ENCODE results near the gene PI4KA. TPM values are rescaled to one million over a fixed set of nuclear protein-coding genes. Genes with fewer than 3 reads are reported as not detected.
A peak's percentile ranks its signal among the peaks of the same experiment; 100 is the strongest.

PI4KA gene
- total RNA-seq, 1 donor from 2014 or later = 20.4 TPM

DNA sequence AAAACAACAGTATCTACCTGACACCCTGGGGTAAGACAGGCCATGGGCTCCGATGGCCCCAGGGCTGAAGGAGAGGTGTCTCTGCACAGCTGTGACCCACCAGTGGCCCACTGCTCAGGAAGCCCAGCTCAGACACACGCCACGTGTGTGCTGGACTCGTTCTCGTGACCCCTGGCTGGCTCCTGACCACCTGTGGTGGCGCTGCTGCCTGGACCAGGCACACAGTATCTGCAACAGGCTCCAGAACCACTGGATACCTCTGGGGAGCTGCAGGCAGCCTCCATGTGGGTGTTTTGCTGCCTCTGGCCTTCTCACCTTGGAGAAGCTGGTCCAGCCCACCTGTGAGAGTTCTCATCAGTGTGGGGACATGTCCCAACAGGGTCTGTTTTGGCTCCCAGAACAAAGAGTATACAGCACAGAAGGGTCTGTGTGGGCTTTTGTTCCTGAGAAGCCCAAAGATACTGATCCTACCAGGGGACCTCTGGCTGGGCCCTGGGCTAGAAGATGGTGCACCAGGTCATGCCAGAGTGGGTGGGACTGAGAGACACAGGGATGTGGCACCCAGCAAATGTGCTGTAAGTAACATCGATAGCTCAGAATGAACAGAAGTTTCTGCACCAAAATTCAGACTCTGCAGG lies 106.4 kb downstream of the PI4KA start:
- Histone ChIP-seq H3K27me3 (ENCODE audit: control insufficient read depth in 3 of 3, insufficient read depth in 3 of 3, low read length in 3 of 3) (no peaks in the 10 kb centered on the region), H3K9me3 (ENCODE audit: control insufficient read depth in 3 of 3, low read length in 3 of 3) (no peaks in the 10 kb centered on the region), H3K36me3 (ENCODE audit: control insufficient read depth in 3 of 3, insufficient read depth in 3 of 3, low read length in 3 of 3) (peaks cover 28 to 41% (median 33%) of the 10 kb centered on the region in 3 donors), H3K9ac (ENCODE audit: low read depth in 1 of 3, low read length in 3 of 3) (no peak overlapping the region), H3K4me3 (ENCODE audit: low read length in 3 of 3) (no peak overlapping the region), H3K4me1 (ENCODE audit: control insufficient read depth in 3 of 3, insufficient read depth in 3 of 3, low read length in 3 of 3) (peaks cover 9 to 16% (median 10%) of the 10 kb centered on the region in 3 donors), H3K27ac (ENCODE audit: low read depth, low read length) (no peak overlapping the region)

DNA sequence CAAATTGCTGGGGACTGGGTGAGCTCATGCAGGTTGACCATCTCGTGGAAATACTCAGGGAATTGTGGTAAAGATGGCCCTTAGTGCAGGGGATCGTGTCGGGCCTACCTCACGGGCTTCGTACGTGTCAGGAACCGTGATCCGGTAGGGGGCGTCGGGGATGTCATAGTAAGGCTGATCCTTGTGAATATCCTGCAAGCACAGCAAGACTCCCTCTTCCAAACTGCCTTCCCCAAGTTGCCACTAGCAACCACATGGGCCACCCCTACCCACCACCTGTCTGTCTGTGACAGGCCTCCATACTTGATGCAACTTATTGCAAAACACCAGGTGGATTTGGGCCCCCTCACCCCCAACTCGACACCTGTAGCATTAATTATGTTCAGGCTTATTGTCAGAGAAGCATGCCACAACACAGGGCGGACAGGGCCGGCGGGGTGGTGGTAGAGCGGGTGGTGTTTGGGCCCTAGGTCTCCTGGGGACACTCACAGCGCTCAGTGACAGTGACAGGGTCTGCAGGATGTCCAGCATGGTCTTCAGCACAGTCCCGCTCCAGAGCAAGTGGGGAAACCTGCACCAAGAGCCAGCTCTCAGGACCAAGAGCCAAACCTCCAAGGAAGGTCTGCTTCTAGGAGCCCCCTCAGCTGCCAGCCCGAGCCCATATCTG lies 107.3 kb downstream of the PI4KA start:
- Histone ChIP-seq H3K27me3 (ENCODE audit: control insufficient read depth in 3 of 3, insufficient read depth in 3 of 3, low read length in 3 of 3) (no peaks in the 10 kb centered on the region), H3K9me3 (ENCODE audit: control insufficient read depth in 3 of 3, low read length in 3 of 3) (no peaks in the 10 kb centered on the region), H3K4me1 (ENCODE audit: control insufficient read depth in 3 of 3, insufficient read depth in 3 of 3, low read length in 3 of 3) (peaks cover 9 to 16% (median 10%) of the 10 kb centered on the region in 3 donors), H3K27ac (ENCODE audit: low read depth, low read length) (peak overlapping the region; percentile 39), H3K9ac (ENCODE audit: low read depth in 1 of 3, low read length in 3 of 3) (peak overlapping the region in 1 of 3 donors; percentile 60), H3K36me3 (ENCODE audit: control insufficient read depth in 3 of 3, insufficient read depth in 3 of 3, low read length in 3 of 3) (peaks cover 36 to 47% (median 40%) of the 10 kb centered on the region in 3 donors), H3K4me3 (ENCODE audit: low read length in 3 of 3) (no peak overlapping the region)

DNA sequence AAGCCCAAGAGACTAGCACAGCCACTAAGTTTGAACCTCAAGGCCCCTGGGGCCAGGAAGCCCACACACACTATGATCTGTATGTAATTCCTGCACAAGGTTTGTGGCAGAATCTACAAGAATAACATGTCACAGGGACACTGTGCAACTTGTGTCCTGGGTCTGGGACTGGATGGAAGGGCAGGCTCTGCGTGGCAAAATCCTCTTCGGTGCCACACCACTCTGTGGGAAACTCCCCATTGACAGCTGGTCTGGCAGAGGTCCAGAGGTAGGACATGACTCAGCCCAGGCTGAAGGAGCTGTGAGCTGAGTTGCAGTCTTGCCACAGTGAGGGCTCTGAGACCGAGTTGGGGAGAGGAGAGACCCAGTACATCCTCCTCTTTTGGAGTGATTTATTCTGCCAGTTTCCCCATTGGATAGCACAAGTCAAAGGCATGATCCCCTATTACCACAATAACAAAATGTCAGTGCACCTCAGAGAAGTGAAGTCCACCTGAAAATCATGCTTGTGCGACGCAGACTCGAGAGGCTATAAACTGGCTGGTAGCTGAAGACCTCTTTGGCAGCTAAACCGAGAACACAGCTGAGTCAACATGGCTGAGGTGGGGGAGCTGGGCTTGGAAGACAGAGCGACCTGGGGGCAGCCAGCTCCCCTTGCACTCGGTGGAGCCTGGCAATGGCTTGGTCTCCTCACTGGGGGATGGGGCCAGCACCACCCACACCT lies 108.0 kb downstream of the PI4KA start:
- peak overlapping the region in 1 of 3 donors; percentile 60 for H3K9ac ChIP-seq (ENCODE audit: low read depth in 1 of 3, low read length in 3 of 3)
- H3K4me3 ChIP-seq (ENCODE audit: low read length in 3 of 3) = no peak overlapping the region
- peak overlapping the region; percentile 39 for H3K27ac ChIP-seq (ENCODE audit: low read depth, low read length)
- no peaks in the 10 kb centered on the region for H3K27me3 ChIP-seq (ENCODE audit: control insufficient read depth in 3 of 3, insufficient read depth in 3 of 3, low read length in 3 of 3)
- peaks cover 9 to 16% (median 10%) of the 10 kb centered on the region in 3 donors for H3K4me1 ChIP-seq (ENCODE audit: control insufficient read depth in 3 of 3, insufficient read depth in 3 of 3, low read length in 3 of 3)
- no peaks in the 10 kb centered on the region for H3K9me3 ChIP-seq (ENCODE audit: control insufficient read depth in 3 of 3, low read length in 3 of 3)
- H3K36me3 ChIP-seq (ENCODE audit: control insufficient read depth in 3 of 3, insufficient read depth in 3 of 3, low read length in 3 of 3) = peaks cover 37 to 48% (median 40%) of the 10 kb centered on the region in 3 donors

DNA sequence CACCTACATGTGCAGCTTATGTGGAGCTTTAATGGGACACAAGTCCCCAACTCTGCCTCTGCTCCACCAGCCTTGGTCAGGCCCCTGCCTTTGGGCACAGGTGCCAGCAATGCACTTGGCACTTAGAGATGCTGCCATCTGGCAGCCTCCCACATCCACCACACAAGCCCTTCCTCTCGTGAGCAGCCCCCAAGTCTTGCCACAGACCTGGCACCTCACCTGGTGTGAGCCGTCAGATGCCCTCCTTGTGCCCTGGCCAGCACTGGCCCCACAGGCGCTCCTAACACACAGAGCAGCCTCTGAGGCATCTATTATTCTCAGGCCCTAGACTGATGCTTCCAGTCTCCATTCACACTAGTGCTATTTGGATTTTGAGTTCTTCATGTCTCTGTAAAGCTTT lies 109.2 kb downstream of the PI4KA start:
- Histone ChIP-seq H3K4me1 (ENCODE audit: control insufficient read depth in 3 of 3, insufficient read depth in 3 of 3, low read length in 3 of 3) (peaks cover 9 to 16% (median 10%) of the 10 kb centered on the region in 3 donors), H3K9ac (ENCODE audit: low read depth in 1 of 3, low read length in 3 of 3) (no peak overlapping the region), H3K27me3 (ENCODE audit: control insufficient read depth in 3 of 3, insufficient read depth in 3 of 3, low read length in 3 of 3) (no peaks in the 10 kb centered on the region), H3K9me3 (ENCODE audit: control insufficient read depth in 3 of 3, low read length in 3 of 3) (no peaks in the 10 kb centered on the region), H3K27ac (ENCODE audit: low read depth, low read length) (no peak overlapping the region), H3K4me3 (ENCODE audit: low read length in 3 of 3) (no peak overlapping the region), H3K36me3 (ENCODE audit: control insufficient read depth in 3 of 3, insufficient read depth in 3 of 3, low read length in 3 of 3) (peaks cover 42 to 49% (median 46%) of the 10 kb centered on the region in 3 donors)

DNA sequence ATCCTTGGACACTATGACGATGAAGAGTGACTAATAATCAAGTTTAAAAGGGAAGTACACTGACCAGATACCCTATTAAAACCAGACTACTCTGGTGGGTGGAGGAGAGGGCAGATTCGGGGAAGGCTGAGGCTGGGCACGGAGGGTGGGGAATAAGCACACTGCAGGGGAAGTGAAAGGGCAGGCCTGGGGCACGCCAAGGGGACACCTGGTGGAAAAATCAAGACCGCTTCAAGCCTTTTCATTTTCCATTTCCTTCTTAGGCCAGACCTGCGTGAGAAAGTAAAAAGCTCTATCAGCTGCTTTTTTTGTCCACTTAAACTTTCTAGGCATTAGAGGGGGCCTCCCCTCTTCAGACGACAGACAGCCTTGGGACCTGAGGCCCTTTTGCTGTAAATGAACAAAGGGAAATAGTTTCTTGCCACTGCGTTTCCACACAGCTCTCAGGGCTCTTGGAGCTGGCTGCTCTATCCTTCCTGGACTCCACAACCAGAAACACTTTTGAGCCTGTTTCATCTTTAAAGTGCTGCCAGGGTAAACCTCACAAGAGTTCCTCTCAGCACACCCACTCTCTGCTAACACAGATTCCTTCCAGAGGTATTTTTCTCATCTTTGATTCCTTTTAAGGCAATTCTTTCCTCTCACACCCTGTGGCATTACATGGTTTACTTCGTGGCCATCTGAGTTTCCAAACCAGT lies 109.7 kb downstream of the PI4KA start:
- Histone ChIP-seq H3K36me3 (ENCODE audit: control insufficient read depth in 3 of 3, insufficient read depth in 3 of 3, low read length in 3 of 3) (peaks cover 47 to 54% (median 51%) of the 10 kb centered on the region in 3 donors), H3K9ac (ENCODE audit: low read depth in 1 of 3, low read length in 3 of 3) (no peak overlapping the region), H3K27ac (ENCODE audit: low read depth, low read length) (no peak overlapping the region), H3K4me3 (ENCODE audit: low read length in 3 of 3) (no peak overlapping the region), H3K4me1 (ENCODE audit: control insufficient read depth in 3 of 3, insufficient read depth in 3 of 3, low read length in 3 of 3) (peaks cover 9 to 16% (median 10%) of the 10 kb centered on the region in 3 donors), H3K27me3 (ENCODE audit: control insufficient read depth in 3 of 3, insufficient read depth in 3 of 3, low read length in 3 of 3) (no peaks in the 10 kb centered on the region), H3K9me3 (ENCODE audit: control insufficient read depth in 3 of 3, low read length in 3 of 3) (no peaks in the 10 kb centered on the region)

DNA sequence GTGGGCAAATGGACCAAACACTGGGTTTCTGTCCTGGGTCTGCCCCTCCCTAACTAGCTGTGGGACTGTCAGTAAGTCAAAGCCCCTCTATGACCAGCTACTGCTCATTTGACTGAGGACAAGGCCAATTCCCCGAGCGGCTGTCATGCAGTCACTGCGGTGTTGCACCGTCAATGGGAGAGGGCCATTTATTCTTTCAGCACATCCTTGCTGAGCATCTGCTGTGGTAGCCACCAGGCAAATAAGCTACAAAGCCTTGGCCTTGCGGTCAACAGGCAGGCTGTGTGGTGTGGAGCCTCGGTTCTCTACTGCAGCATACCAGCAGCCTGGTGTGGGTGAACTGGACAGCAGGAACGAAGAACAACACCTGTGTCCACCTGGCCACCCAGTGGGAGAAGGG lies 110.5 kb downstream of the PI4KA start:
- Histone ChIP-seq H3K9me3 (ENCODE audit: control insufficient read depth in 3 of 3, low read length in 3 of 3) (no peaks in the 10 kb centered on the region), H3K27ac (ENCODE audit: low read depth, low read length) (no peak overlapping the region), H3K4me3 (ENCODE audit: low read length in 3 of 3) (no peak overlapping the region), H3K9ac (ENCODE audit: low read depth in 1 of 3, low read length in 3 of 3) (no peak overlapping the region), H3K36me3 (ENCODE audit: control insufficient read depth in 3 of 3, insufficient read depth in 3 of 3, low read length in 3 of 3) (peaks cover 48 to 54% (median 51%) of the 10 kb centered on the region in 3 donors), H3K27me3 (ENCODE audit: control insufficient read depth in 3 of 3, insufficient read depth in 3 of 3, low read length in 3 of 3) (no peaks in the 10 kb centered on the region), H3K4me1 (ENCODE audit: control insufficient read depth in 3 of 3, insufficient read depth in 3 of 3, low read length in 3 of 3) (peaks cover 9 to 16% (median 10%) of the 10 kb centered on the region in 3 donors)

DNA sequence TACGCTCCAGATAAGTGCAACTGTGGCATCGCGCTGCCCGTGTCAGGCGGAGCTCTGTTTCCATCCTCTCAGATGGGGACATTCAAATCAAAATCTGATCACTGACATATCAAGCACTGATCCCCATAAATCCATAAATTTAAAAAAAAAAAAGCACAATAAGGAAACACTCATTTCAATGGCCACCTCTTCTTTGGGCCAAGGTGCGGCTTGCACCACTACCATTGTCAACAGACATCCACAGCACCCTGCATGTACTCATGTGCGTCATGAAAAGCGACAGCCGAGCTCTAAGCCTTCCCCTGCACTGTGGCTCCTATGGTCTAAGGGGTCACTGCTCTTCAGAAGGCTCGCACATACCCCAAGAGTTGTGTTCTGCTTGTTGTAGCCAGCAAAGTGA lies 111.4 kb downstream of the PI4KA start:
- Histone ChIP-seq H3K9ac (ENCODE audit: low read depth in 1 of 3, low read length in 3 of 3) (no peak overlapping the region), H3K36me3 (ENCODE audit: control insufficient read depth in 3 of 3, insufficient read depth in 3 of 3, low read length in 3 of 3) (peaks cover 47 to 54% (median 47%) of the 10 kb centered on the region in 3 donors), H3K4me1 (ENCODE audit: control insufficient read depth in 3 of 3, insufficient read depth in 3 of 3, low read length in 3 of 3) (peaks cover 9 to 16% (median 10%) of the 10 kb centered on the region in 3 donors), H3K9me3 (ENCODE audit: control insufficient read depth in 3 of 3, low read length in 3 of 3) (no peaks in the 10 kb centered on the region), H3K4me3 (ENCODE audit: low read length in 3 of 3) (no peak overlapping the region), H3K27me3 (ENCODE audit: control insufficient read depth in 3 of 3, insufficient read depth in 3 of 3, low read length in 3 of 3) (no peaks in the 10 kb centered on the region), H3K27ac (ENCODE audit: low read depth, low read length) (no peak overlapping the region)

DNA sequence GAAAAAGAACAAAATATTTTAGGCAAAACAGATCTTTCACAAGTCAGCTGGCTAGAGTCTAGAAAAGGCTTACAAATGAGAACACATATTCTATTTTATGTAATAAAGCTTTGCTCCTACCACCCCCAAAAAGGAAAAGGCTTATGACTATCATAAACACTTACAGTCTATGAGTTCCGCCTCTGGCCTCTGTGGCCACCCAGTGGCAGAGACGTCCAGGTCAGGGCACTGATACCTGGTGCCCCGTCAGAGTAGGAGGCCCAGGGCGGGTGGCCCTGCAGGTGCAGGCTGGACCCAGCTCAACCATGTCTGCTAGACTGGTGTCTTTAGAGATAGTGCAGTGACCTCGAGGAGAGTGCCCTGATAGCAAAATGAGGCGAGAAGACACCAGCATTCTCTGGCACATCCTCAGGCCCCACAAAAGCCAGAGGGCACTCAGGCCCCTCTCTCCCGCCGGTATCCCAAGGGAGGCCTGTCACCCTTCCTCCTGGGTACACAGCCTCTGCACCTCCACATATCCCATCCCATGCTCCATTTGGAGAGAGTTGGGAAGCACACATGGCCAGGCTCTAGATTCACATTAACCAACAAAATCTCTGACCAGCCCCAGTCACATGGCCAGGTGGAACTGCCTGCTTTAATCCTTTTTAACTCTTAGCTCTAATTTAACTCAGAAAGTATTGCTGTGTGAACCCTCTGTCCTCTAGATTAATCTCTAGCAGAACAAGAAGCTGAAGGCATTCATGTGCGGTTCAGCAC lies 112.0 kb downstream of the PI4KA start:
- Histone ChIP-seq H3K9me3 (ENCODE audit: control insufficient read depth in 3 of 3, low read length in 3 of 3) (no peaks in the 10 kb centered on the region), H3K9ac (ENCODE audit: low read depth in 1 of 3, low read length in 3 of 3) (no peak overlapping the region), H3K27ac (ENCODE audit: low read depth, low read length) (no peak overlapping the region), H3K27me3 (ENCODE audit: control insufficient read depth in 3 of 3, insufficient read depth in 3 of 3, low read length in 3 of 3) (no peaks in the 10 kb centered on the region), H3K36me3 (ENCODE audit: control insufficient read depth in 3 of 3, insufficient read depth in 3 of 3, low read length in 3 of 3) (peaks cover 45 to 54% (median 46%) of the 10 kb centered on the region in 3 donors), H3K4me3 (ENCODE audit: low read length in 3 of 3) (no peak overlapping the region), H3K4me1 (ENCODE audit: control insufficient read depth in 3 of 3, insufficient read depth in 3 of 3, low read length in 3 of 3) (peaks cover 9 to 16% (median 10%) of the 10 kb centered on the region in 3 donors)

DNA sequence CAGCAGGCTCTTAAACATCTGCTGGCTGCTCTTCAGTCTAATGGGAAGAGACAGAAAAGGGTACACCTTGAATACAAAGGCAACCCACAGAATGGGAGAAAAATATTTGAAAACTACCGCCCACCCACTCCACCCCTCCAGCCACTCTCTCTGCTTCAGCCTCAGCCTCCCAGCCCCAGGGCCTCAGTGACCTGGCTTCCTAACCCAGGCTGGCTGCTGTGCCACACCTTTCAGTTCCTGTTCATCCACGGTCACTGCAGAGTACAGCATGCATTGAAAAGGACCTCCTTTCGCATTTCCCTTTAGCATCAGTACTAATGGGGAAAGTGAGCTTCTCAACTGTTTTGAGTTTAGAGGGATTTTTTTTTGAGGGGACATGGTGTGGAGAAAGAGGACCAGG lies 113.5 kb downstream of the PI4KA start:
- H3K36me3 ChIP-seq (ENCODE audit: control insufficient read depth in 3 of 3, insufficient read depth in 3 of 3, low read length in 3 of 3) = peaks cover 44 to 48% (median 45%) of the 10 kb centered on the region in 3 donors
- H3K27ac ChIP-seq (ENCODE audit: low read depth, low read length) = no peak overlapping the region

More for the DNA sequence above, 113.5 kb downstream of the PI4KA start:
- Histone ChIP-seq H3K9ac (ENCODE audit: low read depth in 1 of 3, low read length in 3 of 3) (no peak overlapping the region), H3K9me3 (ENCODE audit: control insufficient read depth in 3 of 3, low read length in 3 of 3) (no peaks in the 10 kb centered on the region), H3K4me3 (ENCODE audit: low read length in 3 of 3) (no peak overlapping the region), H3K27me3 (ENCODE audit: control insufficient read depth in 3 of 3, insufficient read depth in 3 of 3, low read length in 3 of 3) (no peaks in the 10 kb centered on the region), H3K4me1 (ENCODE audit: control insufficient read depth in 3 of 3, insufficient read depth in 3 of 3, low read length in 3 of 3) (peaks cover 0 to 3% (median 0%) of the 10 kb centered on the region in 3 donors)

Data from skeletal muscle tissue (tissue), 4 donors.